Transverse colon (tissue), 4 donors: ENCODE results near the gene MPV17.

Source experiments
- POLR2A ChIP-seq: fragments of 450-650 bp; IDR thresholded peaks from one replicate; pipeline ENCODE4 v1.6.1; 2016; ENCODE audit warnings: antibody characterized with exemption, mild to moderate bottlenecking, moderate library complexity
- POLR2AphosphoS5 ChIP-seq, 3 donors: sonication (generic); formaldehyde crosslinking; IDR thresholded peaks; one replicate each; pipeline ENCODE4 v1.6.1; 2016; ENCODE audit warnings: antibody characterized with exemption in 3 of 3
- TF ChIP-seq, protein P1 (sequence below), 5 experiments: fragments of 200-600 bp in 3 of 5; fragments of 450-650 bp in 2 of 5; sonication (generic) in 3 of 5; IDR thresholded peaks; 1 replicate in 2 of 5; 2 replicates in 3 of 5; pipeline ENCODE4 v1.5.1; 2016 to 2017; ENCODE audit warnings: antibody characterized with exemption in 5 of 5, inconsistent platforms in 3 of 5, mild to moderate bottlenecking in 2 of 5, moderate library complexity in 1 of 5

DNA sequence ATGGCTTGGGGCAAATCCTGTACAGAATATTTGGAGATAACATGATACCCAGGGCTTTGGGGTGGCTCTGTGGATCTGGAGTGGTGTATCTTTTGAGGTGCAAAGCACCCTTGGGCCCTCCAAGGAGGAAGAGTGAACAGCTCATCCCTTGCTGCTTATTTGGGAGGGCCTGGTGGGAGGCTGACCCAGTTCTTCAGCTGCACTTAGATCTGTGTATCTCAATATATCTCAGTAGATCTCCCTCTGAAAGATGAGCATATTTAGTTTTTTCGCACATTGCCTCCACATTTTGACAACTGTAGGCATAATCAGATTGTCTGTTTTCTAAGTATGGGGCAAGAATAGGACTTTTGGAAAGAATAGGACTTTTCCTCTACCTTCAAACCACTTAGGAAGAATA, 37.9 kb downstream of the MPV17 start:
- TF ChIP-seq, protein P1, sequence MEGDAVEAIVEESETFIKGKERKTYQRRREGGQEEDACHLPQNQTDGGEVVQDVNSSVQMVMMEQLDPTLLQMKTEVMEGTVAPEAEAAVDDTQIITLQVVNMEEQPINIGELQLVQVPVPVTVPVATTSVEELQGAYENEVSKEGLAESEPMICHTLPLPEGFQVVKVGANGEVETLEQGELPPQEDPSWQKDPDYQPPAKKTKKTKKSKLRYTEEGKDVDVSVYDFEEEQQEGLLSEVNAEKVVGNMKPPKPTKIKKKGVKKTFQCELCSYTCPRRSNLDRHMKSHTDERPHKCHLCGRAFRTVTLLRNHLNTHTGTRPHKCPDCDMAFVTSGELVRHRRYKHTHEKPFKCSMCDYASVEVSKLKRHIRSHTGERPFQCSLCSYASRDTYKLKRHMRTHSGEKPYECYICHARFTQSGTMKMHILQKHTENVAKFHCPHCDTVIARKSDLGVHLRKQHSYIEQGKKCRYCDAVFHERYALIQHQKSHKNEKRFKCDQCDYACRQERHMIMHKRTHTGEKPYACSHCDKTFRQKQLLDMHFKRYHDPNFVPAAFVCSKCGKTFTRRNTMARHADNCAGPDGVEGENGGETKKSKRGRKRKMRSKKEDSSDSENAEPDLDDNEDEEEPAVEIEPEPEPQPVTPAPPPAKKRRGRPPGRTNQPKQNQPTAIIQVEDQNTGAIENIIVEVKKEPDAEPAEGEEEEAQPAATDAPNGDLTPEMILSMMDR (IDR thresholded peaks at IDR 0.05): no peak
- TF ChIP-seq POLR2AphosphoS5 (IDR thresholded peaks at IDR 0.05) (no peak), POLR2A (no peak)
